Activated CD4-positive, alpha-beta T cell treated with anti-CD3 and anti-CD28 coated beads, Interleukin-2, amount 50 U/mL, for 24 hours (primary cell): Measurements from ENCODE around the gene TOGARAM1.

ENCODE experiments used
- DNase-seq, 2 donors: peaks; one replicate each; pipeline ENCODE4 v3.0.0-alpha.2; 2020; ENCODE audit warnings: low read depth in 1 of 2, low spot score in 1 of 2

Gene TOGARAM1

DNA sequence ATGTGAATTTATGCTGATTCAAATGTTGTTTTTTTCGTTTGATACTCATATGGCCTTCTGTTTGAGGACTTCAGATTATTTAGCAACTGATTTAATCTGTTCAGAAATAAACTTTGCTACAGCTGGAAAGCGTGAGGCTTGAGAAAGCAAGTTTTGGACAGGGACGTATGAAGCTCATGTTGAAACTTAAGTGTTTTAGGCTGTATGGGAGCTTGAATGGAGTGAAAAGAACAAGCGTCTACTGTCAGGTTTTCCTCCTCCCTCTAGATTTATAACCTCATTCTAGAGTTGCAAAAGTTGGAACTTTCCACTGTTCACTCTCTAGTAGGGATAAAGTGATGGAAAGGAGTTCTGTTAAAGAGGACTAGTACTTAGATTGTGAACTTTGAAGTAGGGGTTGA, 123.0 kb downstream of the TOGARAM1 start:
- no peak for DNase-seq

DNA sequence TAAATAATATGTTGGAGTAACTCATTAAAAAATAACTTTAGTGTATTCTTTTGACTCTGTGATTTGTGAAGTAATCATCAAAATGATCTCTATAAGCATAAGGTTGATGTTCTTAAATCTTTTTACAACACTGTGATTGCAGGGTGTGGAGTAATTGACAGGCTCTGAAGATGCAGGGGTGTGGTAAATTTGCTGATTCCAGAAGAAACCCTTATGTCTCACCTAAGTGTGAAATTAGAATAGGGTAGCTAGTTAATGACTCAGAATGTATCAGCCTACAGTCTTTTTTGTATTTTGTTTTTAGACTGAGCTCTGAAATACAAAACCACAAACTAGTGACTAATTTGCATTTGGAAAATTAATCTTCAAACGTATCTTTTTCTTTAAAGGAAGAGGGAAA, 127.8 kb downstream of the TOGARAM1 start:
- no peak for DNase-seq

DNA sequence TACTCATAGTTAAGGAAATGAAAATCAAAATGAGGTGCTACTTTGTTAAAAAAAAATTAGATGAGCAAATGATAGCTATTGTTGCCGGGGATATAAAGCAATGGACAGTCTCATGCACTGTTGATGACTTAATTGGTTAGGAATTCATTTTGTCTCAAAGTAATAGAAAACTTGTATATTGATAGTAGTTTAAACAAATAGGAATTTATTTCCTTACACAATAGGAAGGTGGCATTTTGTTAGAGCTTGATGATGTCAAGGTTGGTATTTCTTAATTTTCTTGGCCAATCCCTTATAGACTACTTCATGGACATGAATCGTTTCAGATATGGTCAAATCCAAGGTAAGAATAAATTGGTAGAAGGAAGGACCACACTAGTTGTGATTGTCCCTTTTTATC, 129.7 kb downstream of the TOGARAM1 start:
- no peak for DNase-seq

GRCh38 chr14:45094275-45094674, 132.3 kb downstream of the TOGARAM1 start:
- DNase-seq = no peak

DNA sequence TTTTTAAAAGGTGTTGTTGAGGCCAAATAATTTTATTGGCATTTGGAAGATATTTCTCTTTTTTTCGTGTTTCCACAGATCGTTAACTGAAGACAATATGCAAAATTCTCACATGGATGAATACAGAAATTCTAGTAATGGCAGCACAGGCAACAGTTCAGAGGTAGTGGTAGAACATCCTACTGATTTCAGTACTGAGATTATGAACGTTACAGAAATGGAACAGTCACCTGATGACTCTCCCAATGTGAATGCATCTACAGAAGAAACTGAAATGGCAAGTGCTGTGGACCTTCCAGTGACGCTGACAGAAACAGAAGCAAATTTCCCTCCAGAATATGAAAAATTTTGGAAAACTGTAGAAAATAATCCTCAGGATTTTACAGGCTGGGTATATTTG, 133.2 kb downstream of the TOGARAM1 start:
- no peak for DNase-seq

GRCh38 chr14:45096218-45096617, 134.2 kb downstream of the TOGARAM1 start:
- DNase-seq = no peak

- DNase-seq = no peak
Observed at GRCh38 chr14:45103806-45104205, 141.8 kb downstream of the TOGARAM1 start.

DNA sequence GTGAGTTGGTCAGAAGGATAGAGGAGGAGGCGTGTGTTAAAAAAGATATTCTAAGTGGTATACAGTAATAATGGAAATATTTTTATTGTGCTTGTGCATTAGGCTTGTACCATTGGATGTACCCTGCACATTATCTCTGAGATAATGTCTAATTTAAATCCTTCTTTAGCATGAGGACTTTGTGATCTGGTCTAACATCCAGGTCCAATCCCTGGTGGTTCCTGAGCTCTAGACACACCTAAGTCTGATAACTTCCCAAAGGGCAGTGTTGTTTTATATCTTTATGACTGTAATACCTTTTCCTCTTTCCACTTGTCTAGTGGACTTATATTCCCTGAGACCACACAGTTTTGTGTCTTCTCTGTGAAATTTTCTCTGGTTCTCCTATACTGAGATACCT, 142.6 kb downstream of the TOGARAM1 start:
- no peak for DNase-seq

DNA sequence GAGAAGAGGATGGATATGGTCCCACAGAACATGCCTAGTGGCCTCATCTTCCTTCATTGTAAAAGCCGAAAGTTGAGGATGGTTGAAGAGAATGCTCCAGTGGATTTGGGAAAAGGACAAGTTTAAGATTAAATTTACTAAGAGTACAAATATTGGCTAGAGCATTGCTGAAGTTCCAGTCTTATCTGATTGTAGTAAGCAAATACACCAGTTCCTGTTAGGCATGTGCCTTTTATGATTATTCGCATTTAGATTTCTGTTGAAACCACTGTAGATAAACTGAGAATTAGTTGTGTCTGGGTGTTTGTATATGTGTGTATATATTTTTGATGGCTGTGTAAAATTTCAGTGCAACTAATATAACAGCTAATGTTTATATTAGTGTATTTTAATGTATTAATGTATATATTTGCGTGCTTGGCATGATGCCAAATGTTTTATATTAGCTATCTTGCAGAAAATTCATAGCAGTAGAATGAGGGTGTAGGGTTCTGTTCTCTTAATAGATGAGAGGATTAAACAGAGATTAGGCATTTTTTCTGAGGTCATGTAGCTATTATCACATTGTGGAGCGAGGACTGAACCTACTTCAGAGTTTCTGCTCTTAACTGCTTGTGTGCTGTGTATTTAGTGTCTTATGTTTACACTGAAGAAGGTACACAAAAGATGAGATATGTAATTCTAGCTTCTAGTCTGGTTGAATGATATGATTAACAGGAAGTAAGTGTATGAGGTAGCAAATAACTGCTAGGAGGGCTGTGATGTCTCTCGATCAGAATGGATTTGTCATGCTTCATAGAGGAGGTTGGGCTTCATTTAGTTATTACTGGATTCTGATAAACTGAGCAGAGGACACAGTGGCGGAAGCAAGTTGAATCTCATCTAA, 151.1 kb downstream of the TOGARAM1 start:
- no peak for DNase-seq

DNA sequence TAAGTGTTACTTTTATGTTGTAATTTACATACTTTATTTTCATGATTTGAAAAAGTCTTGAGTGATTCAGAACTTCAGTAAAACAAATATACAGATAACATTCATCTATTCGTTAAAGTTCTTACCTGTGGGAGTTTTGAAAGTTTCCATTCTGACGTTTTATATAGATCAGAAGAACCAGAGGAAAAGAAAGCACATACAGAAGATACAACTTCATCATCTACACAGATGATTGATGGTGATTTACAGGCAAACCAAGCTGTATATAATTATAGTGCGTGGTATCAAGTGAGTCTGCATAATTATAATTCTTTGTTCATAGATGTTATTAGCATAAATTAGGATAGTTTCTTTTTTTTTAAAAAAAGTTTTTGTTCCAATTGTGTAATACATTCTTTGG, 152.3 kb downstream of the TOGARAM1 start:
- no peak for DNase-seq

GRCh38 chr14:45118594-45118993, 156.6 kb downstream of the TOGARAM1 start:
- no peak for DNase-seq

DNA sequence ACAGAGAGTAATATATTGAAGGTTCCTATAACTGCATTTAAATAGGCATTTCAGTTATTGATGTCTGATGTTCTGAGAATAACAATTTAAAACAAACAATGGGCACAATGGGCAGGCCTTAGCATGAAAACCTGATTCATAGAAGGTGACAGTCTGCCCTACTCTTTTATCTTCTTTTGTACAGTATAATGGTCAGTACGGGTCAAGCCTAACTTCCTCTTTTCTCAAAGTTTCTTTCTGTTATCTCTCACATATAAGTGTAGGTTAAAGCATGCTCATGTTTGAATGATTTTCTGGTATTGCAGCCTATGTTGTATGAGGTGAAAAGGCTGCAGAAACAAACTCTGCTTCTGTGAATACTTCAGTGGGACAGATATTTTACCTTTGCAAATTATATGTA, 158.1 kb downstream of the TOGARAM1 start:
- no peak for DNase-seq

- no peak for DNase-seq
Observed at GRCh38 chr14:45123271-45123670, 161.3 kb downstream of the TOGARAM1 start.
